Measurements from ENCODE around the gene RNF43. TPM values are rescaled to one million over a fixed set of nuclear protein-coding genes. Genes with fewer than 3 reads are reported as not detected.

The RNF43 gene
- total and polyA plus RNA-seq, 2 of the 13 experiments (the other 11 are each of a cell fraction or from before 2014, with no cell fraction given): 31.0 to 53.4 TPM

DNA sequence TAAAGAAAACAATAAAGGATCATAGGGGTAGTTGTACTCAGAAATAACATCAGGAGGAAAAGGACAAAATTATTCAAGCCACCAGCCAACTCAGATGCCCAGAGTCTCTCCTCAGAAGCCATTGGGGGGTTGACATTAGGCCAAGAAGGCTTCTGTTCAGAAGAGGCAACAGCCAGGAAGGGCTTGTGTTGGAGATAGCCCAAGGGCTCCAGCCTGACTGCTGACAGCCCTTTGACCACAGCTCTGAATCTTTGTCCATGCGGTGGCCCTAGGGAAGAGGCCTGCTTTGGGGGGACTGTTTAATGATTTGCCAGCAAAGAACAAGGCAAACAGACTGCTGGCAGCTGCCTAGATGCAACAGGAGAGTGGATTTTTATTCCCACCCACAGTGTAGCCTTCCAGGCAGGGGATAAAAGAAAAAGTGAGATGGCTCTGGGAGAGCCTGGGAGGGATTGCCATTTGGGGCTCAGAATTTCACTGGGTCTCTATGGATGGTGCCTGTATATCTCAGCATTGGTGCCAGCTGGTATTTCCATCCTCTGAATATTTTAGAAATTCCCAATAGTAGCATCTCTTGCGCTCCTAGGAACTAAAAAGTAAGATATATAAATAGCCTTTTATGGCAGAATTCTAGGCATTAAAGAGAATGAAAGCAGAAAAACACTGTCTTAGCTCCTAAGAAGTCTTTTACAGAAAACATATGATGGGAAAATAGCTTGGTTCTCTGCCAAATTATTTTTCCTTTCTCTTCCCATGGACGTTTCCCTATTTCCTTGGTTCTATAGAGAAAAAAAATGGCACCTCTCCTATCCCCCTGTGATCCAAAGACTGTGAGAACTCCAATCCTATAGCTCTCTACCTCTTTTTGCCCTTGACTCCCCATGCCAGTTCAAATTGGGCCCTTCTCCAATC, 36.0 kb downstream of the RNF43 start (continued):
- TF ChIP-seq, protein P1, sequence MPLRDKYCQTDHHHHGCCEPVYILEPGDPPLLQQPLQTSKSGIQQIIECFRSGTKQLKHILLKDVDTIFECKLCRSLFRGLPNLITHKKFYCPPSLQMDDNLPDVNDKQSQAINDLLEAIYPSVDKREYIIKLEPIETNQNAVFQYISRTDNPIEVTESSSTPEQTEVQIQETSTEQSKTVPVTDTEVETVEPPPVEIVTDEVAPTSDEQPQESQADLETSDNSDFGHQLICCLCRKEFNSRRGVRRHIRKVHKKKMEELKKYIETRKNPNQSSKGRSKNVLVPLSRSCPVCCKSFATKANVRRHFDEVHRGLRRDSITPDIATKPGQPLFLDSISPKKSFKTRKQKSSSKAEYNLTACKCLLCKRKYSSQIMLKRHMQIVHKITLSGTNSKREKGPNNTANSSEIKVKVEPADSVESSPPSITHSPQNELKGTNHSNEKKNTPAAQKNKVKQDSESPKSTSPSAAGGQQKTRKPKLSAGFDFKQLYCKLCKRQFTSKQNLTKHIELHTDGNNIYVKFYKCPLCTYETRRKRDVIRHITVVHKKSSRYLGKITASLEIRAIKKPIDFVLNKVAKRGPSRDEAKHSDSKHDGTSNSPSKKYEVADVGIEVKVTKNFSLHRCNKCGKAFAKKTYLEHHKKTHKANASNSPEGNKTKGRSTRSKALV (CRISPR knock-in tag; IDR thresholded peaks at IDR 0.05): peak; percentile 93
- TF ChIP-seq FOXK2 (IDR thresholded peaks at IDR 0.05): peak; percentile 38; the same call in 1 of the 2 replicates
- TF ChIP-seq, protein P2, sequence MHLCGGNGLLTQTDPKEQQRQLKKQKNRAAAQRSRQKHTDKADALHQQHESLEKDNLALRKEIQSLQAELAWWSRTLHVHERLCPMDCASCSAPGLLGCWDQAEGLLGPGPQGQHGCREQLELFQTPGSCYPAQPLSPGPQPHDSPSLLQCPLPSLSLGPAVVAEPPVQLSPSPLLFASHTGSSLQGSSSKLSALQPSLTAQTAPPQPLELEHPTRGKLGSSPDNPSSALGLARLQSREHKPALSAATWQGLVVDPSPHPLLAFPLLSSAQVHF (CRISPR knock-in tag; IDR thresholded peaks at IDR 0.05): no peak
- no peak for TF ChIP-seq BHLHE40 (IDR thresholded peaks at IDR 0.05; ENCODE audit: low read length)
- peak; percentile 88; the same call in 1 of the 2 replicates for TF ChIP-seq ZSCAN9 (CRISPR knock-in tag; IDR thresholded peaks at IDR 0.05; ENCODE audit: borderline replicate concordance)
- peak; percentile 92; the same call in 1 of the 2 replicates for TF ChIP-seq ZNF614 (CRISPR knock-in tag; IDR thresholded peaks at IDR 0.05; ENCODE audit: borderline replicate concordance)
- TF ChIP-seq HNRNPL (IDR thresholded peaks at IDR 0.05; ENCODE audit: low read depth, low read length): no peak
- peak; percentile 64 for TF ChIP-seq SMC3 (IDR thresholded peaks at IDR 0.05; ENCODE audit: low read length)
- peak; percentile 92; the same call in 1 of the 2 replicates for TF ChIP-seq AFF4 (CRISPR knock-in tag; IDR thresholded peaks at IDR 0.05)
- TF ChIP-seq, protein P3, sequence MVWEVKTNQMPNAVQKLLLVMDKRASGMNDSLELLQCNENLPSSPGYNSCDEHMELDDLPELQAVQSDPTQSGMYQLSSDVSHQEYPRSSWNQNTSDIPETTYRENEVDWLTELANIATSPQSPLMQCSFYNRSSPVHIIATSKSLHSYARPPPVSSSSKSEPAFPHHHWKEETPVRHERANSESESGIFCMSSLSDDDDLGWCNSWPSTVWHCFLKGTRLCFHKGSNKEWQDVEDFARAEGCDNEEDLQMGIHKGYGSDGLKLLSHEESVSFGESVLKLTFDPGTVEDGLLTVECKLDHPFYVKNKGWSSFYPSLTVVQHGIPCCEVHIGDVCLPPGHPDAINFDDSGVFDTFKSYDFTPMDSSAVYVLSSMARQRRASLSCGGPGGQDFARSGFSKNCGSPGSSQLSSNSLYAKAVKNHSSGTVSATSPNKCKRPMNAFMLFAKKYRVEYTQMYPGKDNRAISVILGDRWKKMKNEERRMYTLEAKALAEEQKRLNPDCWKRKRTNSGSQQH (CRISPR knock-in tag; IDR thresholded peaks at IDR 0.05; ENCODE audit: low read depth): peak; percentile 91
- TF ChIP-seq, protein P4, sequence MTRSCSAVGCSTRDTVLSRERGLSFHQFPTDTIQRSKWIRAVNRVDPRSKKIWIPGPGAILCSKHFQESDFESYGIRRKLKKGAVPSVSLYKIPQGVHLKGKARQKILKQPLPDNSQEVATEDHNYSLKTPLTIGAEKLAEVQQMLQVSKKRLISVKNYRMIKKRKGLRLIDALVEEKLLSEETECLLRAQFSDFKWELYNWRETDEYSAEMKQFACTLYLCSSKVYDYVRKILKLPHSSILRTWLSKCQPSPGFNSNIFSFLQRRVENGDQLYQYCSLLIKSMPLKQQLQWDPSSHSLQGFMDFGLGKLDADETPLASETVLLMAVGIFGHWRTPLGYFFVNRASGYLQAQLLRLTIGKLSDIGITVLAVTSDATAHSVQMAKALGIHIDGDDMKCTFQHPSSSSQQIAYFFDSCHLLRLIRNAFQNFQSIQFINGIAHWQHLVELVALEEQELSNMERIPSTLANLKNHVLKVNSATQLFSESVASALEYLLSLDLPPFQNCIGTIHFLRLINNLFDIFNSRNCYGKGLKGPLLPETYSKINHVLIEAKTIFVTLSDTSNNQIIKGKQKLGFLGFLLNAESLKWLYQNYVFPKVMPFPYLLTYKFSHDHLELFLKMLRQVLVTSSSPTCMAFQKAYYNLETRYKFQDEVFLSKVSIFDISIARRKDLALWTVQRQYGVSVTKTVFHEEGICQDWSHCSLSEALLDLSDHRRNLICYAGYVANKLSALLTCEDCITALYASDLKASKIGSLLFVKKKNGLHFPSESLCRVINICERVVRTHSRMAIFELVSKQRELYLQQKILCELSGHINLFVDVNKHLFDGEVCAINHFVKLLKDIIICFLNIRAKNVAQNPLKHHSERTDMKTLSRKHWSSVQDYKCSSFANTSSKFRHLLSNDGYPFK (CRISPR knock-in tag; IDR thresholded peaks at IDR 0.05; ENCODE audit: borderline replicate concordance): peak; percentile 25; the same call in 1 of the 2 replicates
- TF ChIP-seq ZNF350 (CRISPR knock-in tag; IDR thresholded peaks at IDR 0.05; ENCODE audit: borderline replicate concordance, low read depth): peak; percentile 94
- peak; percentile 63 for TF ChIP-seq RBFOX2 (IDR thresholded peaks at IDR 0.05; ENCODE audit: low read depth, low read length)
- TF ChIP-seq KLF15 (CRISPR knock-in tag; IDR thresholded peaks at IDR 0.05; ENCODE audit: borderline replicate concordance): no peak
- peak; percentile 87 for TF ChIP-seq ZNF503 (CRISPR knock-in tag; IDR thresholded peaks at IDR 0.05)
